ENCODE data around the gene BTN2A1.
"Not testable (repeated sequence)": the region's sequence is repeated elsewhere in the genome, so short reads cannot be mapped to it uniquely, and the experiment has no call there.

Gene BTN2A1

DNA sequence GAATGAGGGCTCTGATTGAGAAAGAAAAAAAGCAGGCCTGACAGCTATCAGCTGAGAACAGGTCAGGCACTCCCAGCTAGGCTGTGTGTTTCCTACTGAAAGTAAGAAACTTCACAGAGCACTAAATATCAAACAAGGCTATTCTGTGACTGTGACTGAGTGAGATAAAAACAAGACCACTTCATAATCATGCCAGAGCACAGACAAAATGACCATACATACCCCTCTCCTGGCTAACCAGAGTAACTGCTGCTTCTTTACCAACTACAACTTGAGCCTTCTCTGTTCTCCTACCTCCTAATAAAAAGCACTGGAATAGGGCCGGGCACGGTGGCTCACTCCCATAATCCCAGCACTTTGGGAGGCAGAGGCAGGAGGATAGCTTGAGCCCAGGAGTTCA, 35.5 kb downstream of the BTN2A1 start:
- no peak for DNase-seq (ENCODE audit: low spot score)

- no peak for DNase-seq (ENCODE audit: low spot score)
These were observed 36.4 kb downstream of the BTN2A1 start for GRCh38 chr6:26494117-26494516.

DNA sequence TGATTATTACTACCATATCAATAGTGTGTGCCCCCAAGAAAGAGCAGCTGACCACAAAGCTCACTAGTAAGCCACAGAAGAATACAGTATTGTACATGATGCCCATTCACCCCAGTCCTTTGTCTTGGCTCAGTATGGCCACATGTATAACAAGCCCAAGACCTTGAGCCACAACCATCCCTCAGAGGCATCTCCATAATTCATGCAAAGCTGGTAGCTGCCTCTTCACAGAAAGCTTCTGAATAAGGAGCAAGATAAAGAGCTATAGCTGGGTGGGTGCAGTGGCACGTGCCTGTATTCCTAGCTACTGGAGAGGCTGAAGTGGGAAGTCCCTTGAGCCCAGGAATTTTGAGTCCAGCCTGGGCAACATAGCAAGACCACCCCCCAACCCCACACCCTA, 37.5 kb downstream of the BTN2A1 start:
- DNase-seq (ENCODE audit: low spot score) = no peak

GRCh38 chr6:26497610-26498009, 39.9 kb downstream of the BTN2A1 start:
- no peak for DNase-seq (ENCODE audit: low spot score)

DNA sequence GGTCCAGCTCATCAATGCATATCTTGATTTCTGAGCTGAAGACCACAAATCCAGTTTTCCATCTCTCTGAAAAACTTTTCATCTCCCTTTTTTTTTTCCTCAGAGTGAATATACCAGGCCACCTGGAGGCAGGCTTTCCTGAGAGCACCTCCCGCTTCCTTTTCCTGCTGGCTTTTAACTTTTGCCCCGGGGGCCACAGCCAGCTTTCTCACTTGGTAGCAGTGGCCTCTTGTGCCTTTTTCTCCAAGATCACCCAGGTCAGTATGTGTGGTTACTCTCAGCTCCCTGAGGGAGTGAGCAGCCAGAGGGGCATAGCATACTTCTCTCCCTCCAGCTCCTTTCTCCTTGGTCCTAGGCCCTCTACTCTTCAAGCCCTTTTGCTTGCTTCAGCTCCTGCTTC, 42.3 kb downstream of the BTN2A1 start, which contains the start of gene BTN1A1:
BTN1A1 (plus strand) TSS at position 202 of the 400 bp plus-strand sequence. CDS start 984 bp downstream, outside the sequence.
- DNase-seq (ENCODE audit: low spot score) = no peak

GRCh38 chr6:26501482-26501986, 43.8 kb downstream of the BTN2A1 start:
- no peak for DNase-seq (ENCODE audit: low spot score)

- no peak for DNase-seq (ENCODE audit: low spot score)
These were observed 44.4 kb downstream of the BTN2A1 start for GRCh38 chr6:26502165-26502564.

DNA sequence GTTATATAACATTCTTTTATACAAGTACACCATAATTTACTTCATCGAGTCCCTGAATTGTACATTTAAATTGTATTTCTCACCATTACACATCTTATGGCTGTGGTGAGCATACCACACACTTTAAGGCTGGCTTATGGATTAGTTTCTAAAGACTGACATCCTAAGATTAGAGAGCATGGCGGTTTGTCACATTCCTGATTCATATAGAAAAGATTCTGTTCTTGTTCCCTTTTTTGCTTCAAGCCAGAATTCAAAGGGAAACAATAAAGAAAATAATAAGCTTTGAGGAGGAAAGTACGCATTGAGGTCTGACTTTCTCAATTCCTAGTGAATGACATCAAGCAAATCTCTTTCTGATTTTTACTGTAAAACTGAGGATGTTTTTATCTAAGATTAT, 44.9 kb downstream of the BTN2A1 start:
- no peak for DNase-seq (ENCODE audit: low spot score)

GRCh38 chr6:26507658-26508057, 49.9 kb downstream of the BTN2A1 start:
- no peak for DNase-seq (ENCODE audit: low spot score)

DNA sequence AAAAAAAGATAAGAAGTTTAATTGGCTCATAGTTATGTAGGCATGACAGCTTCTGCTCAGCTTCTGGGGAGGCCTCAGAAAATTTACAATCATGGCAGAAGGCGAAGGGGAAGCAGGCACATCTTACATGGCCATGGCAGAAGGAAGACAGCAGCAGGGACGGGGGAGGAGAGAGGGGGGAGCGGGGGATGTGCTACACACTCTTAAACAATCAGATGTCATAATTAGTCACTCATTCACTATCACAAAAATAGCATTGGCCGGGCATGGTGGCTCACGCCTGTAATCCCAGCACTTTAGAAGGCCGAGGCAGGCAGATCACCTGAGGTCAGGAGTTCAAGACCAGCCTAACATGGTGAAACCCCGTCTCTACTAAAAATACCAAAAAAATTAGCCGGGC, 53.3 kb downstream of the BTN2A1 start:
- not testable (repeated sequence) for DNase-seq (ENCODE audit: low spot score)

- DNase-seq (ENCODE audit: low spot score) = no peak
These were observed 57.2 kb downstream of the BTN2A1 start for GRCh38 chr6:26514984-26515383.

GRCh38 chr6:26516481-26517427, 59.0 kb downstream of the BTN2A1 start:
- DNase-seq (ENCODE audit: low spot score) = peak; percentile 62

All from D341Med (cell line).